SK-N-SH (cell line): ENCODE data around the gene DDI2.

Source experiments
- RCOR1 ChIP-seq: fragments of 150-350 bp; IDR thresholded peaks from 2 replicates; pipeline ENCODE4 v1.6.1; 2017; ENCODE audit warnings: antibody characterized with exemption, low read length
- SIN3A ChIP-seq: IDR thresholded peaks from 2 replicates; pipeline ENCODE4 v1.6.1; 2012; ENCODE audit warnings: low read depth, mild to moderate bottlenecking, low read length, moderate library complexity, borderline replicate concordance
- TF ChIP-seq, protein P1 (sequence below): fragments of 200-600 bp; sonication (generic); IDR thresholded peaks from 2 replicates; pipeline ENCODE4 v1.6.1; 2017; ENCODE audit warnings: antibody characterized with exemption, mild to moderate bottlenecking, moderate library complexity
- TF ChIP-seq, protein P2 (sequence below): IDR thresholded peaks from 2 replicates; pipeline ENCODE4 v1.4.0; 2012; ENCODE audit warnings: low read depth, borderline replicate concordance
- TF ChIP-seq, protein P3 (sequence below): fragments of 150-350 bp; IDR thresholded peaks from 2 replicates; pipeline ENCODE4 v1.6.1; 2017; ENCODE audit warnings: antibody characterized with exemption, low read length, low read depth, borderline replicate concordance

DNA sequence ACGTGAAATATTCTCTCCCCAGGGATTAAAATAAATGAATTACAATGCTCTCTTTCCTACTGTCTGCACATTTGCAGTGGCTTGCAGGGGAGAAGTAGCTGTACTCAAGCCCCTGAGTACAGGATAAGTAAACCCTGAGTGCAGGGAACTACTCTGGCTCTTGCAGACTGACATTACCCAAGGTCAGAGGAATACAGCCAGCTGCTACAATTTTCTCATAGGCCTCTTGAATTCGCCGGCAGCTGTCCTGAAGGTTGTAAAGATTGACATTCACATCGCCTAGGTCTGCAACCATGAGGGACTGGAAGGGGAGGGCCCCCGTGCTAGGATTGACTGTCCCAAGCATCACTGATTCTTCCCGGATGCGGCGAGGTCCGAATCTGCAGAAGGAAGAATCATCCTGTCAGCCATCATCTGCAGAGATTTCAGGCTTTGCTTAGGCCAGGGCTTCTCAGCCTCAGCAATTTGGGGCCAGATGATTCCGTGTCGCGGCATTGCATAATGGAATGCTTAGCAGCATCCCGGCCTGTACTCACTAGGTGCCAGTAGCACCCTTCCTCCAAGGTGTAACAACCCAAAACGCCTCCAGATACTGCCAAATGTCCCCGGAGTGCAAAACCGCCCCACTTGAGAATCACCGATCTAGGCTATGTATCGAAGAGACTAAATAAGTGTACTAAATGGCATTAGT, 34.1 kb upstream of the DDI2 start:
- TF ChIP-seq, protein P1, sequence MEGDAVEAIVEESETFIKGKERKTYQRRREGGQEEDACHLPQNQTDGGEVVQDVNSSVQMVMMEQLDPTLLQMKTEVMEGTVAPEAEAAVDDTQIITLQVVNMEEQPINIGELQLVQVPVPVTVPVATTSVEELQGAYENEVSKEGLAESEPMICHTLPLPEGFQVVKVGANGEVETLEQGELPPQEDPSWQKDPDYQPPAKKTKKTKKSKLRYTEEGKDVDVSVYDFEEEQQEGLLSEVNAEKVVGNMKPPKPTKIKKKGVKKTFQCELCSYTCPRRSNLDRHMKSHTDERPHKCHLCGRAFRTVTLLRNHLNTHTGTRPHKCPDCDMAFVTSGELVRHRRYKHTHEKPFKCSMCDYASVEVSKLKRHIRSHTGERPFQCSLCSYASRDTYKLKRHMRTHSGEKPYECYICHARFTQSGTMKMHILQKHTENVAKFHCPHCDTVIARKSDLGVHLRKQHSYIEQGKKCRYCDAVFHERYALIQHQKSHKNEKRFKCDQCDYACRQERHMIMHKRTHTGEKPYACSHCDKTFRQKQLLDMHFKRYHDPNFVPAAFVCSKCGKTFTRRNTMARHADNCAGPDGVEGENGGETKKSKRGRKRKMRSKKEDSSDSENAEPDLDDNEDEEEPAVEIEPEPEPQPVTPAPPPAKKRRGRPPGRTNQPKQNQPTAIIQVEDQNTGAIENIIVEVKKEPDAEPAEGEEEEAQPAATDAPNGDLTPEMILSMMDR, result no peak
- TF ChIP-seq SIN3A (no peak), RCOR1 (no peak)
- TF ChIP-seq, protein P2, sequence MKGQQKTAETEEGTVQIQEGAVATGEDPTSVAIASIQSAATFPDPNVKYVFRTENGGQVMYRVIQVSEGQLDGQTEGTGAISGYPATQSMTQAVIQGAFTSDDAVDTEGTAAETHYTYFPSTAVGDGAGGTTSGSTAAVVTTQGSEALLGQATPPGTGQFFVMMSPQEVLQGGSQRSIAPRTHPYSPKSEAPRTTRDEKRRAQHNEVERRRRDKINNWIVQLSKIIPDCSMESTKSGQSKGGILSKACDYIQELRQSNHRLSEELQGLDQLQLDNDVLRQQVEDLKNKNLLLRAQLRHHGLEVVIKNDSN, result no peak
- TF ChIP-seq, protein P3, sequence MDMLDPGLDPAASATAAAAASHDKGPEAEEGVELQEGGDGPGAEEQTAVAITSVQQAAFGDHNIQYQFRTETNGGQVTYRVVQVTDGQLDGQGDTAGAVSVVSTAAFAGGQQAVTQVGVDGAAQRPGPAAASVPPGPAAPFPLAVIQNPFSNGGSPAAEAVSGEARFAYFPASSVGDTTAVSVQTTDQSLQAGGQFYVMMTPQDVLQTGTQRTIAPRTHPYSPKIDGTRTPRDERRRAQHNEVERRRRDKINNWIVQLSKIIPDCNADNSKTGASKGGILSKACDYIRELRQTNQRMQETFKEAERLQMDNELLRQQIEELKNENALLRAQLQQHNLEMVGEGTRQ, result no peak
